Activated CD8-positive, alpha-beta T cell treated with anti-CD3 and anti-CD28 coated beads for 36 hours (primary cell): ENCODE data around the gene TWNK. TPM values are rescaled to one million over a fixed set of nuclear protein-coding genes. Genes with fewer than 3 reads are reported as not detected.

Experiments used
- ATAC-seq: fragments of 200-7000 bp; cut with Tn5 transposase; one replicate; pipeline ENCODE4 v1.10.0; 2021; ENCODE audit warnings: mild to moderate bottlenecking, moderate library complexity
- CTCF ChIA-PET: fragments of 350-600 bp; sonication (Branson Sonifier 250); formaldehyde crosslinking; loops from one replicate; lab custom pipeline; 2021; ENCODE audit warnings: antibody characterized with exemption; lab: Charles Lee
- POLR2A ChIA-PET: fragments of 350-600 bp; sonication (Branson Sonifier 250); formaldehyde crosslinking; loops from one replicate; lab custom pipeline; 2021; ENCODE audit warnings: antibody characterized with exemption; lab: Charles Lee
- DNase-seq: peaks from one replicate; pipeline ENCODE4 v3.0.0-alpha.2; 2020
- H3K27ac Mint-ChIP-seq: one replicate; pipeline ENCODE4 v1.8.0; 2021; ENCODE audit warnings: mild to moderate bottlenecking, mixed read lengths
- H3K27me3 Mint-ChIP-seq: one replicate; pipeline ENCODE4 v1.8.0; 2021; ENCODE audit warnings: mixed read lengths
- H3K36me3 Mint-ChIP-seq: one replicate; pipeline ENCODE4 v1.8.0; 2021; ENCODE audit warnings: low read depth, mixed read lengths
- H3K4me1 Mint-ChIP-seq: one replicate; pipeline ENCODE4 v1.8.0; 2021; ENCODE audit warnings: low read depth, mixed read lengths
- H3K4me3 Mint-ChIP-seq: one replicate; pipeline ENCODE4 v1.8.0; 2021; ENCODE audit warnings: mild to moderate bottlenecking, moderate library complexity, mixed read lengths
- H3K9me3 Mint-ChIP-seq: one replicate; pipeline ENCODE4 v1.8.0; 2021; ENCODE audit warnings: mixed read lengths
- CTCF ChIP-seq: fragments of 200-600 bp; IDR thresholded peaks from one replicate; pipeline ENCODE4 v1.8.0; 2022; ENCODE audit warnings: antibody characterized with exemption, mild to moderate bottlenecking
- intact Hi-C: fragments of 100-400 bp; cut with micrococcal nuclease; formaldehyde crosslinking; loops from one replicate; pipeline ENCODE4 v1.10.0; 2022
- total RNA-seq, 2 experiments: library from RNA; stranded (reverse); gene quantifications; one replicate each; pipeline ENCODE4 v1.2.3, GENCODE V29; 2021

Gene TWNK
- total RNA-seq, 2 experiments from 2014 or later = 18.0 to 19.0 TPM

- DNase-seq = no peak
- no peak overlapping the region for H3K4me3 Mint-ChIP-seq
- no peak overlapping the region for H3K27ac Mint-ChIP-seq
- ChIA-PET CTCF (interaction anchor here (0.9 to 7.3 kb wide), 10 partner anchors 11 to 274 kb away, joined by 3 to 178 read pairs (median 34); partner anchors contain the start of genes KAZALD1, LZTS2, PDZD7 and SEMA4G), POLR2A (interaction anchor here (0.6 kb wide), 1 partner anchor 24 kb away, joined by 3 read pairs; no protein-coding TSS in a partner anchor)
- no peak for ATAC-seq
- H3K36me3 Mint-ChIP-seq = no peaks in the 10 kb centered on the region
- no peaks in the 10 kb centered on the region for H3K9me3 Mint-ChIP-seq
- intact Hi-C loops = no loop called here
- H3K4me1 Mint-ChIP-seq = peaks cover 31% of the 10 kb centered on the region
- peaks cover 39% of the 10 kb centered on the region for H3K27me3 Mint-ChIP-seq
- TF ChIP-seq CTCF = no peak
These were observed 29.5 kb downstream of the TWNK start for GRCh38 chr10:101016814-101017213.

DNA sequence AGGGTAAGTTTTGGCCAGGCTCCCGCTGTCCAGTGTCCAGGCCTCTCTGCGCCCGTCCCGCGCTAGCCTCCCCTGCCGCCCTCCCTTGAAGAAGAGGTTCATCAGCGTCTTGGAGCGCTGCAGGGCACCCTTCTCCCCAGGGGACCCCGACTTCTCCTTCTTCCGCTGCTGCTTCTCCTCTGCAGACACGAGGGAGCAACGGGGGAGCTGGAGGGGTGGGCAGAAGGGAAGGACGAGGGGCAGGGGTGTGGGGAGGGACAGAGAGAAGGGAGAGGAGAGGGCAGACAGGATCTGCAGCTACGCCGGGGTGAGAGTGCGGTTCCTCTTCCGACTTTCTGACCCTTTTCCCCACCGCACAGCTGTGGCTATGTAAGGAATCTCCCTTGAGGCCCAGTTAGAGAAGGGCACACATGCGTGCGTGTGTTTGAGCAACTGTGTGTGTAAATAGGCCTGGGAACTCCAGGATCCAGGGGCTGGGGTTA, 30.8 kb downstream of the TWNK start:
- TF ChIP-seq CTCF = no peak
- no peaks in the 10 kb centered on the region for H3K9me3 Mint-ChIP-seq
- H3K36me3 Mint-ChIP-seq = no peaks in the 10 kb centered on the region
- intact Hi-C loops = loop anchor here (2.0 kb wide), 1 partner anchor 43 kb away; the partner anchor contains the start of gene KAZALD1
- H3K27ac Mint-ChIP-seq = no peak overlapping the region
- CTCF ChIA-PET = interaction anchor here (1.1 to 7.3 kb wide), 16 partner anchors 9 to 124 kb away, joined by 3 to 178 read pairs (median 15); partner anchors contain the start of genes KAZALD1, LZTS2, PDZD7 and SEMA4G
- no peak for DNase-seq
- POLR2A ChIA-PET = interaction anchor here (1.2 to 1.4 kb wide), 2 partner anchors 12 to 15 kb away, joined by 3 read pairs; no protein-coding TSS in a partner anchor
- no peak for ATAC-seq
- no peak overlapping the region for H3K4me3 Mint-ChIP-seq
- peaks cover 24% of the 10 kb centered on the region for H3K4me1 Mint-ChIP-seq
- peaks cover 42% of the 10 kb centered on the region for H3K27me3 Mint-ChIP-seq

- peak; percentile 93 for DNase-seq
- no peak overlapping the region for H3K27ac Mint-ChIP-seq
- ChIA-PET POLR2A (interaction anchor here (1.2 to 1.5 kb wide), 4 partner anchors 12 to 24 kb away, joined by 3 to 4 read pairs (median 3); no protein-coding TSS in a partner anchor), CTCF (interaction anchor here (0.7 to 7.3 kb wide), 23 partner anchors 9 to 123 kb away, joined by 3 to 178 read pairs (median 7); partner anchors contain the start of genes KAZALD1, LZTS2, PDZD7 and SEMA4G)
- no peak overlapping the region for H3K4me3 Mint-ChIP-seq
- intact Hi-C loops = loop anchor here (2.0 kb wide), 1 partner anchor 42 kb away; the partner anchor contains the start of gene KAZALD1
- peak; percentile 91 for TF ChIP-seq CTCF
- H3K4me1 Mint-ChIP-seq = peaks cover 20% of the 10 kb centered on the region
- peak; percentile 87 for ATAC-seq
- H3K9me3 Mint-ChIP-seq = no peaks in the 10 kb centered on the region
- H3K36me3 Mint-ChIP-seq = no peaks in the 10 kb centered on the region
- peaks cover 42% of the 10 kb centered on the region for H3K27me3 Mint-ChIP-seq
These were observed 31.5 kb downstream of the TWNK start for GRCh38 chr10:101018600-101019439.

DNA sequence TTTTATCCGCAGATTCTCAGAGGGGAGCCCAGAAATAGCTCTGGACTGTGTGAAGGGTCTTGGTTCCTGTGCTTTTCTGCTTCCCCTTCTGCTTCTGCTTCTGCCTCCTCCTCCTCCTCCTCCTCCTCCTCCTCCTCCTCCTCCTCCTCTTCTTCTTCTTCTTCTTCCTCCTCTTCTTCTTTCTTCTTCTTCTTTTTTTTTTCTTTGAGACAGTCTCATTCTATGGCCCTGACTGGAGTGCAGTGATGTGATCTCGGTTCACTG, 32.0 kb downstream of the TWNK start:
- H3K27me3 Mint-ChIP-seq = peaks cover 42% of the 10 kb centered on the region
- H3K9me3 Mint-ChIP-seq = no peaks in the 10 kb centered on the region
- H3K27ac Mint-ChIP-seq = no peak overlapping the region
- H3K4me3 Mint-ChIP-seq = no peak overlapping the region
- H3K4me1 Mint-ChIP-seq = peaks cover 17% of the 10 kb centered on the region
- no peak for TF ChIP-seq CTCF
- DNase-seq (no peak), ATAC-seq (no peak)
- ChIA-PET CTCF (interaction anchor here (0.7 to 7.3 kb wide), 22 partner anchors 8 to 123 kb away, joined by 3 to 178 read pairs (median 8); partner anchors contain the start of genes KAZALD1, LZTS2, PDZD7 and SEMA4G), POLR2A (interaction anchor here (1.2 to 1.5 kb wide), 3 partner anchors 11 to 23 kb away, joined by 3 to 4 read pairs (median 3); no protein-coding TSS in a partner anchor)
- intact Hi-C loops = loop anchor here (2.0 kb wide), 1 partner anchor 41 kb away; the partner anchor contains the start of gene KAZALD1
- no peaks in the 10 kb centered on the region for H3K36me3 Mint-ChIP-seq
